GM23338 (cell line): ENCODE data around the gene UBE2G1. TPM values are rescaled to one million over a fixed set of nuclear protein-coding genes. Genes with fewer than 3 reads are reported as not detected.

ENCODE experiments used
- ATAC-seq: fragments of 200-7000 bp; cut with Tn5 transposase; 3 replicates; pipeline ENCODE4 v1.9.1; 2020
- DNase-seq: peaks from one replicate; pipeline ENCODE4 v3.0.0-alpha.2; 2015; ENCODE audit warnings: low spot score
- H2AFZ ChIP-seq: fragments of 200-600 bp; sonication (generic); 2 replicates; pipeline ENCODE4 v1.8.0; 2016; ENCODE audit warnings: antibody characterized with exemption, mild to moderate bottlenecking, moderate library complexity
- H3F3A ChIP-seq: fragments of 200-600 bp; sonication (generic); replicated peaks from 2 replicates; pipeline ENCODE4 v1.8.0; 2017; ENCODE audit warnings: antibody characterized with exemption, mixed run types, low read depth
- H3K27ac ChIP-seq: fragments of 200-600 bp; sonication (generic); 2 replicates; pipeline ENCODE4 v1.6.1; 2016; ENCODE audit warnings: low read depth
- H3K27me3 ChIP-seq: fragments of 200-600 bp; sonication (generic); 2 replicates; pipeline ENCODE4 v1.8.0; 2016; ENCODE audit warnings: mild to moderate bottlenecking, mixed run types, moderate library complexity; ENCODE audit not compliant: insufficient read depth
- H3K36me3 ChIP-seq: fragments of 200-600 bp; sonication (generic); 2 replicates; pipeline ENCODE4 v1.8.0; 2016; ENCODE audit warnings: mild to moderate bottlenecking; ENCODE audit not compliant: insufficient read depth
- H3K4me1 ChIP-seq: fragments of 200-600 bp; sonication (generic); 2 replicates; pipeline ENCODE4 v1.8.0; 2016; ENCODE audit warnings: mild to moderate bottlenecking, moderate library complexity; ENCODE audit not compliant: insufficient read depth
- H3K4me2 ChIP-seq: fragments of 200-600 bp; sonication (generic); 2 replicates; pipeline ENCODE4 v1.7.1; 2017; ENCODE audit warnings: mixed run types
- H3K4me3 ChIP-seq: fragments of 200-600 bp; sonication (generic); 2 replicates; pipeline ENCODE4 v1.6.1; 2016; ENCODE audit warnings: mixed run types
- H3K79me2 ChIP-seq: fragments of 200-600 bp; sonication (generic); replicated peaks from 2 replicates; pipeline ENCODE4 v1.8.0; 2017; ENCODE audit warnings: mild to moderate bottlenecking; ENCODE audit not compliant: insufficient read depth
- H3K9me2 ChIP-seq: fragments of 200-600 bp; sonication (generic); 2 replicates; pipeline ENCODE4 v1.8.0; 2017; ENCODE audit not compliant: insufficient read depth
- H4K20me1 ChIP-seq: fragments of 200-600 bp; sonication (generic); replicated peaks from 2 replicates; pipeline ENCODE4 v1.8.0; 2017; ENCODE audit warnings: mild to moderate bottlenecking; ENCODE audit not compliant: insufficient read depth
- H3K27ac Mint-ChIP-seq: 2 replicates; pipeline ENCODE4 v1.8.0; 2020; ENCODE audit warnings: inconsistent platforms, mild to moderate bottlenecking, moderate library complexity, mixed read lengths
- H3K27me3 Mint-ChIP-seq: 3 replicates; pipeline ENCODE4 v1.8.0; 2022; ENCODE audit warnings: low read depth, mild to moderate bottlenecking, moderate library complexity, mixed read lengths, inconsistent platforms; ENCODE audit not compliant: insufficient read depth, poor library complexity
- H3K36me3 Mint-ChIP-seq: 3 replicates; pipeline ENCODE4 v1.8.0; 2021; ENCODE audit warnings: low read depth, mild to moderate bottlenecking, inconsistent platforms, moderate library complexity, mixed read lengths
- H3K4me1 Mint-ChIP-seq: 3 replicates; pipeline ENCODE4 v1.8.0; 2020; ENCODE audit warnings: mild to moderate bottlenecking, inconsistent platforms, mixed read lengths
- H3K4me3 Mint-ChIP-seq: 3 replicates; pipeline ENCODE4 v1.8.0; 2021; ENCODE audit warnings: moderate library complexity, mild to moderate bottlenecking, inconsistent platforms, mixed read lengths
- H3K9me3 Mint-ChIP-seq: 3 replicates; pipeline ENCODE4 v1.8.0; 2020; ENCODE audit warnings: moderate library complexity, mild to moderate bottlenecking, inconsistent platforms, mixed read lengths
- CTCF ChIP-seq, 2 experiments: fragments of 200-600 bp in 1 of 2; sonication (generic) in 1 of 2; conservative IDR thresholded peaks; 2 replicates each; pipeline versions ENCODE4 v1.5.1 to v1.6.1; 2016 to 2017; ENCODE audit warnings: antibody characterized with exemption in 2 of 2, low read depth in 2 of 2, mild to moderate bottlenecking in 2 of 2, moderate library complexity in 1 of 2
- ETS1 ChIP-seq: IDR thresholded peaks from 2 replicates; pipeline ENCODE4 v1.6.1; 2016; ENCODE audit warnings: antibody characterized with exemption
- EZH2 ChIP-seq: fragments of 200-600 bp; sonication (generic); IDR thresholded peaks from one replicate; pipeline ENCODE4 v1.8.0; 2017; ENCODE audit warnings: antibody characterized with exemption, mild to moderate bottlenecking, low read depth; ENCODE audit not compliant: unreplicated experiment
- EZH2phosphoT487 ChIP-seq: fragments of 200-600 bp; sonication (generic); IDR thresholded peaks from one replicate; pipeline ENCODE4 v1.8.1; 2018; ENCODE audit warnings: antibody characterized with exemption; ENCODE audit not compliant: unreplicated experiment
- JUNB ChIP-seq: IDR thresholded peaks from one replicate; pipeline ENCODE4 v1.6.1; 2016; ENCODE audit warnings: antibody characterized with exemption; ENCODE audit not compliant: unreplicated experiment
- NANOG ChIP-seq: IDR thresholded peaks from 2 replicates; pipeline ENCODE4 v1.6.1; 2016; ENCODE audit warnings: antibody characterized with exemption, borderline replicate concordance
- POLR2AphosphoS5 ChIP-seq: IDR thresholded peaks from 2 replicates; pipeline ENCODE4 v1.6.1; 2016; ENCODE audit warnings: antibody characterized with exemption, low read depth
- REST ChIP-seq: IDR thresholded peaks from one replicate; pipeline ENCODE4 v1.6.1; 2018; ENCODE audit warnings: antibody characterized with exemption; ENCODE audit not compliant: unreplicated experiment
- STAT1 ChIP-seq: IDR thresholded peaks from one replicate; pipeline ENCODE4 v1.6.1; 2016; ENCODE audit warnings: antibody characterized with exemption; ENCODE audit not compliant: unreplicated experiment
- ZNF114 ChIP-seq: fragments of 250-450 bp; sonication (Bioruptor Pico); IDR thresholded peaks from 2 replicates; pipeline ENCODE4 v1.5.0; 2020; ENCODE audit warnings: mild to moderate bottlenecking, moderate library complexity
- ZNF331 ChIP-seq: fragments of 250-450 bp; sonication (Bioruptor Pico); IDR thresholded peaks from 2 replicates; pipeline ENCODE4 v1.5.0; 2020; ENCODE audit warnings: low read depth, mild to moderate bottlenecking, moderate library complexity
- polyA plus RNA-seq: library from polyadenylated mRNA; unstranded; fragments of >200 nt; fragmentation: Nextera tagmentation; extraction: Ambion mirVana; gene quantifications from 2 replicates; pipeline ENCODE4 v1.2.1, GENCODE V29; 2016
- total RNA-seq: library from RNA; depleted of rRNA; stranded (reverse); fragments of >200 nt; shearing (Covaris generic); gene quantifications from 2 replicates; pipeline ENCODE4 v1.2.3, GENCODE V29; 2014
- TF ChIP-seq, protein P1 (sequence below): fragments of 250-450 bp; sonication (Bioruptor Pico); IDR thresholded peaks from 2 replicates; pipeline ENCODE4 v1.5.0; 2020; ENCODE audit warnings: mild to moderate bottlenecking, moderate library complexity

Gene UBE2G1
- total and polyA plus RNA-seq, 2 experiments from 2014 or later = 71.9 to 145 TPM

- Mint-ChIP-seq H3K27me3 (no peaks in the 10 kb centered on the region), H3K27ac (no peak overlapping the region), H3K36me3 (peaks cover 56% of the 10 kb centered on the region; the same call in 2 of the 3 replicates), H3K4me3 (no peak overlapping the region), H3K9me3 (no peaks in the 10 kb centered on the region; the same call in 2 of the 3 replicates), H3K4me1 (no peaks in the 10 kb centered on the region)
- Histone ChIP-seq H2AFZ (no peak overlapping the region), H3K9me2 (no peaks in the 10 kb centered on the region), H4K20me1 (0 out of 2 replicates have a peak, but pooled peaks cover 8% of the 10 kb centered on the region), H3K4me2 (no peak overlapping the region), H3K27me3 (no peaks in the 10 kb centered on the region), H3K27ac (no peak overlapping the region), H3K4me1 (no peaks in the 10 kb centered on the region), H3K36me3 (peaks cover 9% of the 10 kb centered on the region), H3F3A (0 out of 2 replicates have a peak, but pooled peaks cover 2% of the 10 kb centered on the region), H3K4me3 (no peak overlapping the region), H3K79me2 (peaks cover 41% of the 10 kb centered on the region)
- no peak for ATAC-seq
- no peak for DNase-seq
- no peak for TF ChIP-seq EZH2phosphoT487
- no peak for TF ChIP-seq JUNB
- TF ChIP-seq, protein P1, sequence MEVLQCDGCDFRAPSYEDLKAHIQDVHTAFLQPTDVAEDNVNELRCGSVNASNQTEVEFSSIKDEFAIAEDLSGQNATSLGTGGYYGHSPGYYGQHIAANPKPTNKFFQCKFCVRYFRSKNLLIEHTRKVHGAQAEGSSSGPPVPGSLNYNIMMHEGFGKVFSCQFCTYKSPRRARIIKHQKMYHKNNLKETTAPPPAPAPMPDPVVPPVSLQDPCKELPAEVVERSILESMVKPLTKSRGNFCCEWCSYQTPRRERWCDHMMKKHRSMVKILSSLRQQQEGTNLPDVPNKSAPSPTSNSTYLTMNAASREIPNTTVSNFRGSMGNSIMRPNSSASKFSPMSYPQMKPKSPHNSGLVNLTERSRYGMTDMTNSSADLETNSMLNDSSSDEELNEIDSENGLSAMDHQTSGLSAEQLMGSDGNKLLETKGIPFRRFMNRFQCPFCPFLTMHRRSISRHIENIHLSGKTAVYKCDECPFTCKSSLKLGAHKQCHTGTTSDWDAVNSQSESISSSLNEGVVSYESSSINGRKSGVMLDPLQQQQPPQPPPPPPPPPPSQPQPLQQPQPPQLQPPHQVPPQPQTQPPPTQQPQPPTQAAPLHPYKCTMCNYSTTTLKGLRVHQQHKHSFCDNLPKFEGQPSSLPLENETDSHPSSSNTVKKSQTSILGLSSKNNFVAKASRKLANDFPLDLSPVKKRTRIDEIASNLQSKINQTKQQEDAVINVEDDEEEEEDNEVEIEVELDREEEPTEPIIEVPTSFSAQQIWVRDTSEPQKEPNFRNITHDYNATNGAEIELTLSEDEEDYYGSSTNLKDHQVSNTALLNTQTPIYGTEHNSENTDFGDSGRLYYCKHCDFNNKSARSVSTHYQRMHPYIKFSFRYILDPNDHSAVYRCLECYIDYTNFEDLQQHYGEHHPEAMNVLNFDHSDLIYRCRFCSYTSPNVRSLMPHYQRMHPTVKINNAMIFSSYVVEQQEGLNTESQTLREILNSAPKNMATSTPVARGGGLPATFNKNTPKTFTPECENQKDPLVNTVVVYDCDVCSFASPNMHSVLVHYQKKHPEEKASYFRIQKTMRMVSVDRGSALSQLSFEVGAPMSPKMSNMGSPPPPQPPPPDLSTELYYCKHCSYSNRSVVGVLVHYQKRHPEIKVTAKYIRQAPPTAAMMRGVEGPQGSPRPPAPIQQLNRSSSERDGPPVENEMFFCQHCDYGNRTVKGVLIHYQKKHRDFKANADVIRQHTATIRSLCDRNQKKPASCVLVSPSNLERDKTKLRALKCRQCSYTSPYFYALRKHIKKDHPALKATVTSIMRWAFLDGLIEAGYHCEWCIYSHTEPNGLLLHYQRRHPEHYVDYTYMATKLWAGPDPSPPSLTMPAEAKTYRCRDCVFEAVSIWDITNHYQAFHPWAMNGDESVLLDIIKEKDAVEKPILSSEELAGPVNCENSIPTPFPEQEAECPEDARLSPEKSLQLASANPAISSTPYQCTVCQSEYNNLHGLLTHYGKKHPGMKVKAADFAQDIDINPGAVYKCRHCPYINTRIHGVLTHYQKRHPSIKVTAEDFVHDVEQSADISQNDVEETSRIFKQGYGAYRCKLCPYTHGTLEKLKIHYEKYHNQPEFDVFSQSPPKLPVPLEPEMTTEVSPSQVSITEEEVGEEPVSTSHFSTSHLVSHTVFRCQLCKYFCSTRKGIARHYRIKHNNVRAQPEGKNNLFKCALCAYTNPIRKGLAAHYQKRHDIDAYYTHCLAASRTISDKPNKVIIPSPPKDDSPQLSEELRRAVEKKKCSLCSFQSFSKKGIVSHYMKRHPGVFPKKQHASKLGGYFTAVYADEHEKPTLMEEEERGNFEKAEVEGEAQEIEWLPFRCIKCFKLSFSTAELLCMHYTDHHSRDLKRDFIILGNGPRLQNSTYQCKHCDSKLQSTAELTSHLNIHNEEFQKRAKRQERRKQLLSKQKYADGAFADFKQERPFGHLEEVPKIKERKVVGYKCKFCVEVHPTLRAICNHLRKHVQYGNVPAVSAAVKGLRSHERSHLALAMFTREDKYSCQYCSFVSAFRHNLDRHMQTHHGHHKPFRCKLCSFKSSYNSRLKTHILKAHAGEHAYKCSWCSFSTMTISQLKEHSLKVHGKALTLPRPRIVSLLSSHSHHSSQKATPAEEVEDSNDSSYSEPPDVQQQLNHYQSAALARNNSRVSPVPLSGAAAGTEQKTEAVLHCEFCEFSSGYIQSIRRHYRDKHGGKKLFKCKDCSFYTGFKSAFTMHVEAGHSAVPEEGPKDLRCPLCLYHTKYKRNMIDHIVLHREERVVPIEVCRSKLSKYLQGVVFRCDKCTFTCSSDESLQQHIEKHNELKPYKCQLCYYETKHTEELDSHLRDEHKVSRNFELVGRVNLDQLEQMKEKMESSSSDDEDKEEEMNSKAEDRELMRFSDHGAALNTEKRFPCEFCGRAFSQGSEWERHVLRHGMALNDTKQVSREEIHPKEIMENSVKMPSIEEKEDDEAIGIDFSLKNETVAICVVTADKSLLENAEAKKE (CRISPR knock-in tag) = no peak
- no peak for TF ChIP-seq REST
- no peak for TF ChIP-seq CTCF (conservative IDR thresholded peaks at IDR 0.05; ENCODE audit: low read depth in 2 of 2)
- TF ChIP-seq EZH2 = no peak
- TF ChIP-seq STAT1 = no peak
- no peak for TF ChIP-seq ZNF331
- no peak for TF ChIP-seq NANOG
- no peak for TF ChIP-seq ETS1
- TF ChIP-seq POLR2AphosphoS5 = no peak
- TF ChIP-seq ZNF114 (CRISPR knock-in tag) = no peak
These were observed 78.8 kb downstream of the UBE2G1 start for GRCh38 chr17:4287710-4288109.
